Measurements from ENCODE around the gene EIF4E3.

The EIF4E3 gene

DNA sequence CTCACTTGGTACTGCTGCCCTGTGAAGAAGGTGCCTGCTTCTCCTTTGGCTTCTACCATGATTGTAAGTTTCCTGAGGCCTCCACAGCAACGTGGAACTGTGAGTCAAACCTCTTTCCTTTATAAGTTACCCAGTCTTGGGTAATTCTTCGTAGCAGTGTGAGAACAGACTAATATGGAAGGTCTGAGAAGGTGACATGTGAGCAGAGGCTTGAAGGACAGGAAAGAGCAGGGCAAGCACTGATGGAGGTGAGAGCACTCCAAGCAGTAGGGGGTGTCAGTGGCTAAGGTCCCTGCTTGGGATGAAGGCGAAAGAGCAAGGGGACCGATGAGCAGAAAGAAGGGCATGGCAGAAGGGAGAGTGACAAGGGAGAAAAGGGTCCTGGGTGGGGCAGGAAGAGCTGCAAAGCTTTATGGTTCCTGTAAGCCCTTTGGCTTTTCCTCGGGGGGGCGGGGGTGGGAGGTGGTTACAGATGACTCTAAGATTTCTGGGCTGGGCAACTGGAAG is 3.5 kb downstream of the EIF4E3 start:
- Histone ChIP-seq H3F3A (ENCODE audit: insufficient read depth) (no peaks in the 10 kb centered on the region), H3K9me2 (replicated peaks; ENCODE audit: insufficient read depth, low read length) (no peaks in the 10 kb centered on the region), H3K27me3 (ENCODE audit: low read length) (no peaks in the 10 kb centered on the region), H3K4me2 (ENCODE audit: low read depth, low read length, poor library complexity, severe bottlenecking) (no peak overlapping the region), H3K4me3 (ENCODE audit: insufficient read depth, low read length, poor library complexity, severe bottlenecking) (no peak overlapping the region), H3K27ac (ENCODE audit: low read depth, low read length) (no peak overlapping the region), H3K79me2 (ENCODE audit: insufficient read depth, low read length) (no peaks in the 10 kb centered on the region), H4K20me1 (ENCODE audit: low read depth, low read length) (no peaks in the 10 kb centered on the region), H3K9me3 (ENCODE audit: insufficient read depth, low read length) (no peaks in the 10 kb centered on the region), H3K9ac (ENCODE audit: low read length) (no peak overlapping the region), H3K36me3 (ENCODE audit: low read length) (no peaks in the 10 kb centered on the region), H2AFZ (ENCODE audit: low read depth, low read length, severe bottlenecking) (no peak overlapping the region)
- no peak for TF ChIP-seq CTCF (IDR thresholded peaks at IDR 0.05; ENCODE audit: insufficient read depth, low read length, poor library complexity, severe bottlenecking)

- Histone ChIP-seq H3K36me3 (ENCODE audit: low read length) (no peaks in the 10 kb centered on the region), H3F3A (ENCODE audit: insufficient read depth) (no peaks in the 10 kb centered on the region), H4K20me1 (ENCODE audit: low read depth, low read length) (no peaks in the 10 kb centered on the region), H3K4me2 (ENCODE audit: low read depth, low read length, poor library complexity, severe bottlenecking) (no peak overlapping the region), H3K9me2 (replicated peaks; ENCODE audit: insufficient read depth, low read length) (no peaks in the 10 kb centered on the region), H3K27ac (ENCODE audit: low read depth, low read length) (no peak overlapping the region), H3K9me3 (ENCODE audit: insufficient read depth, low read length) (no peaks in the 10 kb centered on the region), H2AFZ (ENCODE audit: low read depth, low read length, severe bottlenecking) (no peak overlapping the region), H3K27me3 (ENCODE audit: low read length) (no peaks in the 10 kb centered on the region), H3K9ac (ENCODE audit: low read length) (no peak overlapping the region), H3K79me2 (ENCODE audit: insufficient read depth, low read length) (no peaks in the 10 kb centered on the region), H3K4me3 (ENCODE audit: insufficient read depth, low read length, poor library complexity, severe bottlenecking) (no peak overlapping the region)
- TF ChIP-seq EZH2phosphoT487 (conservative IDR thresholded peaks at IDR 0.05; ENCODE audit: low read length) = no peak
- TF ChIP-seq CTCF (IDR thresholded peaks at IDR 0.05; ENCODE audit: insufficient read depth, low read length, poor library complexity, severe bottlenecking) = no peak
Measured at GRCh38 chr3:71721002-71721401, 4.2 kb downstream of the EIF4E3 start.

- Histone ChIP-seq H3K9me2 (replicated peaks; ENCODE audit: insufficient read depth, low read length) (no peaks in the 10 kb centered on the region), H3F3A (ENCODE audit: insufficient read depth) (no peaks in the 10 kb centered on the region), H3K4me2 (ENCODE audit: low read depth, low read length, poor library complexity, severe bottlenecking) (no peak overlapping the region), H3K36me3 (ENCODE audit: low read length) (no peaks in the 10 kb centered on the region), H2AFZ (ENCODE audit: low read depth, low read length, severe bottlenecking) (no peak overlapping the region), H3K27ac (ENCODE audit: low read depth, low read length) (no peak overlapping the region), H3K9me3 (ENCODE audit: insufficient read depth, low read length) (no peaks in the 10 kb centered on the region), H3K27me3 (ENCODE audit: low read length) (no peaks in the 10 kb centered on the region), H4K20me1 (ENCODE audit: low read depth, low read length) (no peaks in the 10 kb centered on the region), H3K4me3 (ENCODE audit: insufficient read depth, low read length, poor library complexity, severe bottlenecking) (no peak overlapping the region), H3K9ac (ENCODE audit: low read length) (no peak overlapping the region), H3K79me2 (ENCODE audit: insufficient read depth, low read length) (no peaks in the 10 kb centered on the region)
- TF ChIP-seq CTCF (IDR thresholded peaks at IDR 0.05; ENCODE audit: insufficient read depth, low read length, poor library complexity, severe bottlenecking) = no peak
- TF ChIP-seq EZH2phosphoT487 (conservative IDR thresholded peaks at IDR 0.05; ENCODE audit: low read length) = no peak
Measured at GRCh38 chr3:71718072-71718471, 7.1 kb downstream of the EIF4E3 start.
